Neuronal stem cell (in vitro differentiated cells): Measurements from ENCODE around the gene FOXD1. TPM values are rescaled to one million over a fixed set of nuclear protein-coding genes. Genes with fewer than 3 reads are reported as not detected.

Experiments used
- DNase-seq: peaks from one replicate; pipeline ENCODE4 v3.0.0-alpha.2; 2013; ENCODE audit warnings: low spot score
- H2AFZ ChIP-seq: one replicate; pipeline ENCODE4 v1.6.1; 2013; ENCODE audit warnings: mild to moderate bottlenecking, low read length, inconsistent platforms
- H2AK5ac ChIP-seq: 2 replicates; pipeline ENCODE4 v1.6.1; 2013; ENCODE audit warnings: low read depth, mild to moderate bottlenecking, inconsistent platforms, low read length, moderate library complexity, mixed read lengths
- H2BK120ac ChIP-seq: 2 replicates; pipeline ENCODE4 v1.6.1; 2013; ENCODE audit warnings: low read depth, mild to moderate bottlenecking, inconsistent platforms, low read length, moderate library complexity, mixed read lengths
- H2BK12ac ChIP-seq: one replicate; pipeline ENCODE4 v1.6.1; 2013; ENCODE audit warnings: low read length, inconsistent platforms
- H2BK15ac ChIP-seq: 2 replicates; pipeline ENCODE4 v1.6.1; 2013; ENCODE audit warnings: mild to moderate bottlenecking, low read length, inconsistent platforms, mixed read lengths
- H2BK5ac ChIP-seq: one replicate; pipeline ENCODE4 v1.6.1; 2013; ENCODE audit warnings: inconsistent platforms, mild to moderate bottlenecking, low read length, moderate library complexity
- H3K14ac ChIP-seq: one replicate; pipeline ENCODE4 v1.6.1; 2013; ENCODE audit warnings: low read length, inconsistent platforms
- H3K18ac ChIP-seq: 2 replicates; pipeline ENCODE4 v1.6.1; 2013; ENCODE audit warnings: low read length, inconsistent platforms
- H3K23ac ChIP-seq: 2 replicates; pipeline ENCODE4 v1.6.1; 2013; ENCODE audit warnings: low read depth, mild to moderate bottlenecking, mixed read lengths, low read length, inconsistent platforms; ENCODE audit not compliant: poor library complexity
- H3K27ac ChIP-seq: replicated peaks from 3 replicates; pipeline ENCODE4 v1.5.1; 2013; ENCODE audit warnings: low read length, inconsistent platforms
- H3K27me3 ChIP-seq, 3 experiments: 2 replicates each; pipeline ENCODE4 v1.6.1; 2013; ENCODE audit warnings: low read length in 3 of 3, mild to moderate bottlenecking in 2 of 3, inconsistent platforms in 1 of 3, low read depth in 1 of 3, mixed read lengths in 1 of 3, moderate library complexity in 1 of 3; ENCODE audit not compliant: control insufficient read depth in 3 of 3, insufficient read depth in 3 of 3
- H3K36me3 ChIP-seq, 2 donors: replicated peaks in 1 of 2; 2 replicates each; pipeline ENCODE4 v1.6.1; 2013; ENCODE audit warnings: low read length in 2 of 2; ENCODE audit not compliant: control insufficient read depth in 2 of 2, insufficient read depth in 2 of 2
- H3K4ac ChIP-seq: 2 replicates; pipeline ENCODE4 v1.6.1; 2013; ENCODE audit warnings: inconsistent platforms, mild to moderate bottlenecking, low read length, moderate library complexity
- H3K4me1 ChIP-seq, 2 donors: 1 replicate in 1 of 2; 2 replicates in 1 of 2; pipeline ENCODE4 v1.6.1; 2013; ENCODE audit warnings: low read length in 2 of 2, low read depth in 1 of 2; ENCODE audit not compliant: control insufficient read depth in 2 of 2, insufficient read depth in 1 of 2
- H3K4me2 ChIP-seq: one replicate; pipeline ENCODE4 v1.6.1; 2013; ENCODE audit warnings: mild to moderate bottlenecking, low read length, inconsistent platforms; ENCODE audit not compliant: insufficient read depth, poor library complexity, severe bottlenecking
- H3K4me3 ChIP-seq, 2 donors: 2 replicates each; pipeline ENCODE4 v1.5.1; 2013; ENCODE audit warnings: low read length in 2 of 2, mild to moderate bottlenecking in 2 of 2, inconsistent platforms in 1 of 2, moderate library complexity in 1 of 2
- H3K79me1 ChIP-seq: one replicate; pipeline ENCODE4 v1.6.1; 2013; ENCODE audit warnings: low read depth, mild to moderate bottlenecking, inconsistent platforms, low read length, moderate library complexity
- H3K9ac ChIP-seq: one replicate; pipeline ENCODE4 v1.6.1; 2013; ENCODE audit warnings: mild to moderate bottlenecking, low read depth, low read length, inconsistent platforms; ENCODE audit not compliant: poor library complexity
- H3K9me3 ChIP-seq, 2 donors: replicated peaks in 1 of 2; 2 replicates each; pipeline versions ENCODE3 to v1.6.1; 2013; ENCODE audit warnings: low read length in 2 of 2, mild to moderate bottlenecking in 2 of 2, inconsistent platforms in 1 of 2, low read depth in 1 of 2, mixed read lengths in 1 of 2, moderate library complexity in 1 of 2; ENCODE audit not compliant: control insufficient read depth in 2 of 2, insufficient read depth in 1 of 2
- H4K8ac ChIP-seq: one replicate; pipeline ENCODE4 v1.6.1; 2013; ENCODE audit warnings: low read depth, mild to moderate bottlenecking, inconsistent platforms, low read length, moderate library complexity
- H4K91ac ChIP-seq: one replicate; pipeline ENCODE4 v1.6.1; 2013; ENCODE audit warnings: low read length, low read depth, mild to moderate bottlenecking, inconsistent platforms; ENCODE audit not compliant: poor library complexity
- WGBS, 2 donors: extraction: QIAGEN DNeasy Blood & Tissue Kit; methylation state at CpG; one replicate each; pipeline ENCODE4 v1.1.7; 2013; ENCODE audit warnings: missing lambda C conversion rate in 2 of 2, mixed read lengths in 1 of 2; ENCODE audit not compliant: insufficient read length in 2 of 2, insufficient replicate concordance in 1 of 2; ENCODE audit errors: extremely low coverage in 2 of 2; 5-methylcytosine and 5-hydroxymethylcytosine counted together
- polyA plus RNA-seq, 2 experiments: library from polyadenylated mRNA; stranded (reverse); fragments of 200-250 nt; gene quantifications; one replicate each; pipeline ENCODE4 v1.2.3, GENCODE V29; 2013

Gene FOXD1
- polyA plus RNA-seq (2013, experiment 1 of 2) = 0.07 TPM
- 0.06 TPM for polyA plus RNA-seq (2013, experiment 2 of 2)

- peaks cover 2 to 5% of the 10 kb centered on the region in 2 donors for H3K4me1 ChIP-seq
- no peak within 1 kb of the TSS for H2BK5ac ChIP-seq
- H3K27ac ChIP-seq = no peak within 1 kb of the TSS
Observed at GRCh38 chr5:73448463-73449136, at the start of gene FOXD1. Gene FOXD1, minus strand, starts transcription at chr5:73448777. Its CDS starts 415 bp downstream, at chr5:73448362.

DNA sequence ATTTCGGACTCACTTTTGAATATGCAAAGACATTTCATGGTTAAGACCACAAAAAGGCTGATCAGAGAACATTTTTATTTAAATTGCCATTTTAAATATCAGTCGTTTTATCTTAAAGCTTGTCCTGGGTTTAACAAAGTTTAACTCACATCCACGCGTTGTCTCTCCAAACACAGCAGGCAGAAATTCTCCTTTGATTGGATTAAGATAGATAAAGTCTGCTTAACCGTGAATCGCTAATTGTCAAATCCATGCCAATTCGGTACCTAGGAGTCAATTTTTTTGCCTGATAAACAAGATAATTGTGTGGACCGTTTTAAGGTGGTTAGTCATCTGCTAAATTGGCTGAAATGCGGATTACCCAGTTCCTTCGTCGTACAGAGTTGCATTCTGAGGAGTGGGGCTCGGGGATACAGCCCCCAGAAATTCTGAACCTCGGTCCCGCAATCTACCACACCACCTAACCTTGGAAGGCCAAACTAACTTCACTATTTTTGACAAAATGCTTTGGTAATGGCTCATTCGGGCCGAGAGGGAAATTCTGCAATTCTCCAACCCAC lies 49.0 kb upstream of the FOXD1 start:
- Histone ChIP-seq H3K14ac (no peak overlapping the region), H2AK5ac (peak overlapping the region; percentile 20), H3K79me1 (no peaks in the 10 kb centered on the region), H3K27me3 (no peaks in the 10 kb centered on the region), H3K4ac (no peak overlapping the region), H2BK5ac (peak overlapping the region; percentile 79), H3K9me3 (no peaks in the 10 kb centered on the region), H3K27ac (peak overlapping the region; percentile 88), H3K4me3 (peak overlapping the region; percentile 93 to 98), H3K4me2 (peak overlapping the region; percentile 53), H4K91ac (no peak overlapping the region), H3K4me1 (peaks cover 3 to 5% of the 10 kb centered on the region in 2 donors), H3K23ac (peak overlapping the region; percentile 89), H2BK15ac (no peak overlapping the region), H4K8ac (no peak overlapping the region), H2BK12ac (no peak overlapping the region), H2BK120ac (no peak overlapping the region), H3K36me3 (peaks cover 4 to 35% of the 10 kb centered on the region in 2 donors), H3K9ac (no peak overlapping the region), H2AFZ (peak overlapping the region; percentile 94), H3K18ac (peak overlapping the region; percentile 31)
- no CpG with 5 or more reads among the region's 16 CpGs for WGBS, 2 donors
- no peak for DNase-seq

More at GRCh38 chr5:73448463-73449136, at the start of gene FOXD1:
- Histone ChIP-seq H3K27me3 (peaks cover 43 to 89% (median 82%) of the 10 kb centered on the region in 3 experiments), H3K9me3 (no peaks in the 10 kb centered on the region), H3K9ac (peak within 1 kb of the TSS; percentile 50), H2AK5ac (no peak within 1 kb of the TSS), H3K36me3 (no peaks in the 10 kb centered on the region), H3K79me1 (no peaks in the 10 kb centered on the region), H2BK12ac (no peak within 1 kb of the TSS), H3K4me3 (peak within 1 kb of the TSS; percentile 41 to 74), H2BK15ac (no peak within 1 kb of the TSS), H3K4ac (no peak within 1 kb of the TSS), H2AFZ (peak within 1 kb of the TSS; percentile 97), H2BK120ac (no peak within 1 kb of the TSS), H3K14ac (no peak within 1 kb of the TSS), H4K91ac (no peak within 1 kb of the TSS), H4K8ac (no peak within 1 kb of the TSS), H3K4me2 (peak within 1 kb of the TSS; percentile 98), H3K18ac (peak within 1 kb of the TSS; percentile 76), H3K23ac (no peak within 1 kb of the TSS)
- no CpG with 5 or more reads among the region's 59 CpGs for WGBS, 2 donors
- no peak for DNase-seq

GRCh38 chr5:73496984-73497457 lies 48.4 kb upstream of the FOXD1 start:
- Histone ChIP-seq H3K27ac (no peak overlapping the region), H3K4me3 (peak overlapping the region in 1 of 2 donors; percentile 93)
- DNase-seq = no peak

DNA sequence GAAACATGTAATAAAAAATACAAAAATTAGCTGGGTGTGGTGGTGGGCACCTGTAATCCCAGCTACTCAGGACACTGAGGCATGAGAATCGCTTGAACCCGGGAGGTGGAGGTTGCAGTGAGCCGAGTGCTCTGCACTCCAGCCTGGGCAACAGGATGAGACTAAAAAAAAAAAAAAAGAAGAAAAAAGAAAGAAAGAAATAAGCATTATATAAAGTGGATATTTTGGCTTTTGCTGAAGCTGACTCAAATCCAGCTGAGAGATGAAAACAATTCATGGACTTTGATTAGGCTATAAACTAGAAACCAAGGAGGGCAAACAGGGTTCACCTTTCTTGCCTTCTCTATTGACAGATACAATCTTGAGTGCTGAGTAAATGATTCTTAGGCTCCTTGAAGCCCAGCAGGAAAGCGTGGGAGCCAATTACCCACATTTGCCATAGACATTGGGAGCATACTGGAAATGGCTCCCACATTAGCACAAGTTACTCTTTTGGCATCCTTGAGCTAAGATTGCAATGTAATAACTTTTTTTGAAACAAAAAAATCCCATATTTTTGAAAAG lies 47.3 kb upstream of the FOXD1 start:
- H3K14ac ChIP-seq = no peak overlapping the region
- H4K8ac ChIP-seq = no peak overlapping the region
- H3K79me1 ChIP-seq = no peaks in the 10 kb centered on the region
- H2BK15ac ChIP-seq = no peak overlapping the region
- H3K18ac ChIP-seq = no peak overlapping the region
- no peak overlapping the region for H2BK5ac ChIP-seq
- WGBS, 2 donors = no CpG with 5 or more reads among the region's 4 CpGs
- H2AFZ ChIP-seq = no peak overlapping the region
- no peak overlapping the region for H3K27ac ChIP-seq
- H2AK5ac ChIP-seq = no peak overlapping the region
- H3K9me3 ChIP-seq = no peaks in the 10 kb centered on the region
- H4K91ac ChIP-seq = no peak overlapping the region
- H3K9ac ChIP-seq = no peak overlapping the region
- no peak for DNase-seq
- peaks cover 0 to 6% (median 0%) of the 10 kb centered on the region in 3 experiments for H3K27me3 ChIP-seq
- H3K4me1 ChIP-seq = peaks cover 3 to 5% of the 10 kb centered on the region in 2 donors
- no peak overlapping the region for H2BK12ac ChIP-seq
- H3K4me3 ChIP-seq = no peak overlapping the region
- H3K36me3 ChIP-seq = peaks cover 0 to 18% of the 10 kb centered on the region in 2 donors
- no peak overlapping the region for H3K4ac ChIP-seq
- no peak overlapping the region for H3K4me2 ChIP-seq
- H2BK120ac ChIP-seq = no peak overlapping the region
- H3K23ac ChIP-seq = no peak overlapping the region

More at GRCh38 chr5:73496984-73497457, 48.4 kb upstream of the FOXD1 start:
- Histone ChIP-seq H3K23ac (no peak overlapping the region), H3K4ac (no peak overlapping the region), H3K9me3 (no peaks in the 10 kb centered on the region), H3K4me2 (no peak overlapping the region), H3K27me3 (peaks cover 0 to 5% (median 0%) of the 10 kb centered on the region in 3 experiments), H2BK120ac (no peak overlapping the region), H2AFZ (no peak overlapping the region), H4K8ac (no peak overlapping the region), H3K36me3 (peaks cover 2 to 29% of the 10 kb centered on the region in 2 donors), H3K9ac (no peak overlapping the region), H3K18ac (no peak overlapping the region), H3K4me1 (peaks cover 3 to 5% of the 10 kb centered on the region in 2 donors), H4K91ac (no peak overlapping the region), H2BK15ac (no peak overlapping the region), H3K79me1 (no peaks in the 10 kb centered on the region), H2BK12ac (no peak overlapping the region), H3K14ac (no peak overlapping the region), H2BK5ac (no peak overlapping the region), H2AK5ac (no peak overlapping the region)
- WGBS, 2 donors = no CpG with 5 or more reads among the region's 1 CpG
